NB4 (cell line): ENCODE results near the gene EPHB1.

ENCODE experiments used
- CTCF ChIP-seq: IDR thresholded peaks from one replicate; pipeline ENCODE4 v1.5.1; 2012; ENCODE audit warnings: low read depth, low read length
- MYC ChIP-seq: IDR thresholded peaks from 2 replicates; pipeline ENCODE4 v1.6.1; 2011; ENCODE audit warnings: low read depth, low read length
- POLR2A ChIP-seq: IDR thresholded peaks from 2 replicates; pipeline ENCODE4 v1.6.1; 2011; ENCODE audit warnings: mild to moderate bottlenecking; ENCODE audit not compliant: insufficient read length; ENCODE audit errors: extremely low read depth

- TF ChIP-seq CTCF (no peak), POLR2A (no peak), MYC (no peak)
Measured at GRCh38 chr3:135050536-135050935, 255.5 kb downstream of the EPHB1 start.
